ENCODE results near the gene FLNA. TPM values are rescaled to one million over a fixed set of nuclear protein-coding genes. Genes with fewer than 3 reads are reported as not detected.
A peak's percentile ranks its signal among the peaks of the same experiment; 100 is the strongest.
"Not testable (repeated sequence)": the region's sequence is repeated elsewhere in the genome, so short reads cannot be mapped to it uniquely, and the experiment has no call there.

Gene FLNA
- polyA plus RNA-seq, 1 donor from 2014 or later: 396 TPM

- not testable (repeated sequence) for H3K36me3 Mint-ChIP-seq, H3K4me1 Mint-ChIP-seq, H3K4me3 Mint-ChIP-seq, H3K27ac Mint-ChIP-seq, H3K27me3 Mint-ChIP-seq, H3K9me3 Mint-ChIP-seq
Observed at GRCh38 chrX:154388649-154389048, 14.2 kb upstream of the FLNA start.

GRCh38 chrX:154388094-154388493 lies 13.7 kb upstream of the FLNA start:
- H3K27ac Mint-ChIP-seq, H3K36me3 Mint-ChIP-seq, H3K4me3 Mint-ChIP-seq, H3K4me1 Mint-ChIP-seq, H3K9me3 Mint-ChIP-seq, H3K27me3 Mint-ChIP-seq: not testable (repeated sequence)

GRCh38 chrX:154384284-154384892 lies 10.0 kb upstream of the FLNA start:
- peak overlapping the region in 3 of 4 donors; percentile 45 to 66 (median 63) for H3K4me3 Mint-ChIP-seq
- H3K9me3 Mint-ChIP-seq: no peaks in the 10 kb centered on the region
- H3K4me1 Mint-ChIP-seq: peaks cover 4 to 7% (median 5%) of the 10 kb centered on the region in 3 donors
- H3K27ac Mint-ChIP-seq: peak overlapping the region in 2 of 3 donors; percentile 87
- peaks cover 2% of the 10 kb centered on the region for H3K36me3 Mint-ChIP-seq
- no peaks in the 10 kb centered on the region for H3K27me3 Mint-ChIP-seq

- H3K4me1 Mint-ChIP-seq: peaks cover 5 to 7% (median 6%) of the 10 kb centered on the region in 3 donors
- H3K27ac Mint-ChIP-seq: peak overlapping the region in 1 of 3 donors; percentile 87
- H3K36me3 Mint-ChIP-seq: peaks cover 2% of the 10 kb centered on the region
- no peaks in the 10 kb centered on the region for H3K9me3 Mint-ChIP-seq
- H3K27me3 Mint-ChIP-seq: no peaks in the 10 kb centered on the region
- H3K4me3 Mint-ChIP-seq: peak overlapping the region in 2 of 4 donors; percentile 45 to 47
Observed at GRCh38 chrX:154383359-154384283, 9.2 kb upstream of the FLNA start.

- peaks cover 5 to 9% (median 8%) of the 10 kb centered on the region in 3 donors for H3K4me1 Mint-ChIP-seq
- H3K27ac Mint-ChIP-seq: peak overlapping the region in 1 of 3 donors; percentile 98
- H3K4me3 Mint-ChIP-seq: peak overlapping the region in 2 of 4 donors; percentile 13 to 67
- no peaks in the 10 kb centered on the region for H3K27me3 Mint-ChIP-seq
- no peaks in the 10 kb centered on the region for H3K9me3 Mint-ChIP-seq
- peaks cover 2% of the 10 kb centered on the region for H3K36me3 Mint-ChIP-seq
Observed at GRCh38 chrX:154382483-154383069, 8.1 kb upstream of the FLNA start.

- Mint-ChIP-seq H3K36me3 (peaks cover 2% of the 10 kb centered on the region), H3K9me3 (peaks cover 0 to 2% (median 0%) of the 10 kb centered on the region in 3 donors), H3K27me3 (no peaks in the 10 kb centered on the region), H3K4me3 (peak overlapping the region in 2 of 4 donors; percentile 57 to 91), H3K27ac (peak overlapping the region in 2 of 3 donors; percentile 96 to 98), H3K4me1 (peaks cover 5 to 9% (median 8%) of the 10 kb centered on the region in 3 donors)
Observed at GRCh38 chrX:154381271-154381670, 6.8 kb upstream of the FLNA start.

GRCh38 chrX:154380787-154381186 lies 6.4 kb upstream of the FLNA start:
- Mint-ChIP-seq H3K9me3 (peaks cover 0 to 2% (median 0%) of the 10 kb centered on the region in 3 donors), H3K36me3 (peaks cover 2% of the 10 kb centered on the region), H3K4me3 (peak overlapping the region; percentile 74 to 91 (median 86)), H3K27me3 (no peaks in the 10 kb centered on the region), H3K27ac (peak overlapping the region; percentile 93 to 98 (median 96)), H3K4me1 (peaks cover 5 to 9% (median 8%) of the 10 kb centered on the region in 3 donors)

- peaks cover 0 to 2% (median 0%) of the 10 kb centered on the region in 3 donors for H3K9me3 Mint-ChIP-seq
Observed at GRCh38 chrX:154380153-154380552, 5.7 kb upstream of the FLNA start.

GRCh38 chrX:154379569-154379951 lies 5.1 kb upstream of the FLNA start:
- Mint-ChIP-seq H3K36me3 (peaks cover 2% of the 10 kb centered on the region), H3K9me3 (peaks cover 0 to 2% (median 0%) of the 10 kb centered on the region in 3 donors), H3K27ac (peak overlapping the region; percentile 93 to 98 (median 96)), H3K4me3 (peak overlapping the region; percentile 82 to 91 (median 90)), H3K4me1 (peaks cover 4 to 9% (median 5%) of the 10 kb centered on the region in 3 donors), H3K27me3 (no peaks in the 10 kb centered on the region)

More at GRCh38 chrX:154380153-154380552, 5.7 kb upstream of the FLNA start:
- peak overlapping the region; percentile 93 to 98 (median 96) for H3K27ac Mint-ChIP-seq
- no peaks in the 10 kb centered on the region for H3K27me3 Mint-ChIP-seq
- peak overlapping the region; percentile 82 to 91 (median 90) for H3K4me3 Mint-ChIP-seq
- peaks cover 2% of the 10 kb centered on the region for H3K36me3 Mint-ChIP-seq
- peaks cover 5 to 9% (median 8%) of the 10 kb centered on the region in 3 donors for H3K4me1 Mint-ChIP-seq

GRCh38 chrX:154378799-154379568 lies 4.5 kb upstream of the FLNA start, which contains the start of gene EMD:
Gene EMD, plus strand, starts transcription at chrX:154379295. Its CDS starts 190 bp downstream, at chrX:154379485.
- peak within 1 kb of the TSS; percentile 93 to 98 (median 96) for H3K27ac Mint-ChIP-seq
- H3K36me3 Mint-ChIP-seq: peaks cover 2% of the 10 kb centered on the region
- peaks cover 0 to 2% (median 0%) of the 10 kb centered on the region in 3 donors for H3K9me3 Mint-ChIP-seq
- peaks cover 3 to 9% (median 4%) of the 10 kb centered on the region in 3 donors for H3K4me1 Mint-ChIP-seq
- peak within 1 kb of the TSS; percentile 82 to 91 (median 90) for H3K4me3 Mint-ChIP-seq
- H3K27me3 Mint-ChIP-seq: no peaks in the 10 kb centered on the region

GRCh38 chrX:154378059-154378798 lies 3.8 kb upstream of the FLNA start:
- Mint-ChIP-seq H3K4me3 (peak overlapping the region; percentile 54 to 91 (median 86)), H3K9me3 (peaks cover 0 to 2% (median 0%) of the 10 kb centered on the region in 3 donors), H3K27me3 (no peaks in the 10 kb centered on the region), H3K36me3 (peaks cover 2% of the 10 kb centered on the region), H3K4me1 (peaks cover 5 to 12% (median 7%) of the 10 kb centered on the region in 3 donors), H3K27ac (peak overlapping the region; percentile 74 to 98 (median 90))

- Mint-ChIP-seq H3K27me3 (no peaks in the 10 kb centered on the region), H3K36me3 (peaks cover 2% of the 10 kb centered on the region), H3K4me1 (peaks cover 9 to 16% (median 14%) of the 10 kb centered on the region in 3 donors), H3K9me3 (peaks cover 0 to 2% (median 0%) of the 10 kb centered on the region in 3 donors), H3K4me3 (peak overlapping the region in 2 of 4 donors; percentile 52 to 56), H3K27ac (peak overlapping the region in 1 of 3 donors; percentile 98)
Observed at GRCh38 chrX:154376774-154377173, 2.3 kb upstream of the FLNA start.

GRCh38 chrX:154375156-154375504 lies 696 bp upstream of the FLNA start:
- peak overlapping the region; percentile 9 to 69 (median 33) for H3K4me3 Mint-ChIP-seq
- H3K27ac Mint-ChIP-seq: peak overlapping the region in 1 of 3 donors; percentile 21
- no peaks in the 10 kb centered on the region for H3K27me3 Mint-ChIP-seq
- peaks cover 2% of the 10 kb centered on the region for H3K36me3 Mint-ChIP-seq
- H3K9me3 Mint-ChIP-seq: peaks cover 0 to 2% (median 0%) of the 10 kb centered on the region in 3 donors
- peaks cover 5 to 14% (median 11%) of the 10 kb centered on the region in 3 donors for H3K4me1 Mint-ChIP-seq
